Right lobe of liver (tissue), 4 donors: ENCODE measurements around the gene AMT.

Source experiments
- POLR2A ChIP-seq: fragments of 450-650 bp; IDR thresholded peaks from one replicate; pipeline ENCODE4 v1.6.1; 2017; ENCODE audit warnings: antibody characterized with exemption, mild to moderate bottlenecking
- TF ChIP-seq, protein P1 (sequence below), 4 donors: fragments of 200-600 bp in 3 of 4; fragments of 450-650 bp in 1 of 4; IDR thresholded peaks; one replicate each; pipeline versions ENCODE4 v1.5.1 to v1.8.0; 2016 to 2022; ENCODE audit warnings: antibody characterized with exemption in 4 of 4, mild to moderate bottlenecking in 2 of 4
- donor health status: DM: no; HTN: no; CAD: no.
- donor health status: DM: no; HTN: no; CAD: no.
- donor health status: DM: no; HTN: yes; CAD: no.

DNA sequence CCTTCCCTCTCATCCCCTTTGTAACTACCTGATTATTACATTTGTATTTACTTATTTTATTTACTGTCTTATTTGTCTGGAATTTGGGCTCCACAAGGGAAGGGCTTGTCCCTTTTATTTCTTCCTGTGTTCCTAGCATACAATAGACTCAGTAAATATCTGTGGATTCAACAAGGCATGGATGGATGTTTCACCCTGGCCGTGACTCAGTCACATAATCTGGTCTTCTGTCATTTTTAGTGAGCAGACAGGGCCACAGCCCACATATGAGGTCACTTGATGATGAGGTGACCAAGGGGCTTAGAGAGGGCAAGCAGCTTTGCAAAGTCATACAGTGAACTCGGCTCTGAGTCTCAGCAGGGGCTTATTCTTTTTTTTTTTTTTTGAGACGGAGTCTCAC is 39.9 kb upstream of the AMT start:
- TF ChIP-seq, protein P1, sequence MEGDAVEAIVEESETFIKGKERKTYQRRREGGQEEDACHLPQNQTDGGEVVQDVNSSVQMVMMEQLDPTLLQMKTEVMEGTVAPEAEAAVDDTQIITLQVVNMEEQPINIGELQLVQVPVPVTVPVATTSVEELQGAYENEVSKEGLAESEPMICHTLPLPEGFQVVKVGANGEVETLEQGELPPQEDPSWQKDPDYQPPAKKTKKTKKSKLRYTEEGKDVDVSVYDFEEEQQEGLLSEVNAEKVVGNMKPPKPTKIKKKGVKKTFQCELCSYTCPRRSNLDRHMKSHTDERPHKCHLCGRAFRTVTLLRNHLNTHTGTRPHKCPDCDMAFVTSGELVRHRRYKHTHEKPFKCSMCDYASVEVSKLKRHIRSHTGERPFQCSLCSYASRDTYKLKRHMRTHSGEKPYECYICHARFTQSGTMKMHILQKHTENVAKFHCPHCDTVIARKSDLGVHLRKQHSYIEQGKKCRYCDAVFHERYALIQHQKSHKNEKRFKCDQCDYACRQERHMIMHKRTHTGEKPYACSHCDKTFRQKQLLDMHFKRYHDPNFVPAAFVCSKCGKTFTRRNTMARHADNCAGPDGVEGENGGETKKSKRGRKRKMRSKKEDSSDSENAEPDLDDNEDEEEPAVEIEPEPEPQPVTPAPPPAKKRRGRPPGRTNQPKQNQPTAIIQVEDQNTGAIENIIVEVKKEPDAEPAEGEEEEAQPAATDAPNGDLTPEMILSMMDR (IDR thresholded peaks at IDR 0.05): no peak
- TF ChIP-seq POLR2A: no peak
